GM19099 (cell line): ENCODE results near the gene C1QTNF3.

Source experiments
- POLR2A ChIP-seq: IDR thresholded peaks from 3 replicates; pipeline ENCODE4 v1.6.1; 2011; ENCODE audit warnings: low read depth; ENCODE audit not compliant: insufficient read length; ENCODE audit errors: extremely low read depth

C1QTNF3 gene

GRCh38 chr5:34043099-34043876 is at the start of gene C1QTNF3:
Gene C1QTNF3, minus strand, starts transcription at chr5:34043213. Its CDS starts 88 bp downstream, at chr5:34043125.
- no peak for TF ChIP-seq POLR2A

GRCh38 chr5:34064656-34065055 is 21.6 kb upstream of the C1QTNF3 start:
- no peak for TF ChIP-seq POLR2A

GRCh38 chr5:34062419-34062818 is 19.4 kb upstream of the C1QTNF3 start:
- TF ChIP-seq POLR2A = no peak

- no peak for TF ChIP-seq POLR2A
Measured at GRCh38 chr5:34061993-34062392, 19.0 kb upstream of the C1QTNF3 start.

GRCh38 chr5:34059977-34060376 is 17.0 kb upstream of the C1QTNF3 start:
- no peak for TF ChIP-seq POLR2A

- TF ChIP-seq POLR2A = no peak
Measured at GRCh38 chr5:34058532-34058931, 15.5 kb upstream of the C1QTNF3 start.

GRCh38 chr5:34057569-34057968 is 14.6 kb upstream of the C1QTNF3 start:
- no peak for TF ChIP-seq POLR2A

GRCh38 chr5:34057118-34057517 is 14.1 kb upstream of the C1QTNF3 start:
- no peak for TF ChIP-seq POLR2A

- no peak for TF ChIP-seq POLR2A
Measured at GRCh38 chr5:34055667-34056066, 12.7 kb upstream of the C1QTNF3 start.

GRCh38 chr5:34054400-34054729 is 11.4 kb upstream of the C1QTNF3 start:
- TF ChIP-seq POLR2A = no peak

- no peak for TF ChIP-seq POLR2A
Measured at GRCh38 chr5:34053571-34054399, 10.8 kb upstream of the C1QTNF3 start.

- no peak for TF ChIP-seq POLR2A
Measured at GRCh38 chr5:34053133-34053532, 10.1 kb upstream of the C1QTNF3 start.

GRCh38 chr5:34051374-34051980 is 8.5 kb upstream of the C1QTNF3 start:
- no peak for TF ChIP-seq POLR2A

GRCh38 chr5:34047774-34048572 is 5.0 kb upstream of the C1QTNF3 start:
- no peak for TF ChIP-seq POLR2A

GRCh38 chr5:34047143-34047542 is 4.1 kb upstream of the C1QTNF3 start:
- no peak for TF ChIP-seq POLR2A
